ENCODE results near the gene GPX7. TPM values are rescaled to one million over a fixed set of nuclear protein-coding genes. Genes with fewer than 3 reads are reported as not detected.

The GPX7 gene
- total RNA-seq, 1 experiment from 2014 or later = 9.9 TPM

GRCh38 chr1:52640697-52641096 lies 38.5 kb downstream of the GPX7 start:
- DNase-seq (ENCODE audit: low spot score) (no peak), ATAC-seq (no peak)
- Mint-ChIP-seq H3K4me3 (no peak overlapping the region), H3K27ac (no peak overlapping the region), H3K4me1 (peaks cover 10% of the 10 kb centered on the region), H3K27me3 (ENCODE audit: low read depth) (peaks cover 6% of the 10 kb centered on the region), H3K9me3 (no peaks in the 10 kb centered on the region), H3K36me3 (no peaks in the 10 kb centered on the region)
- TF ChIP-seq ZNF416 (CRISPR knock-in tag; IDR thresholded peaks at IDR 0.05) (no peak), TEAD4 (CRISPR knock-in tag; IDR thresholded peaks at IDR 0.05) (no peak), GRHL2 (CRISPR knock-in tag; IDR thresholded peaks at IDR 0.05; ENCODE audit: insufficient replicate concordance, severe bottlenecking) (no peak), ZNF396 (CRISPR knock-in tag; IDR thresholded peaks at IDR 0.05; ENCODE audit: borderline replicate concordance) (no peak), JAZF1 (CRISPR knock-in tag; IDR thresholded peaks at IDR 0.05) (no peak), IRF2 (CRISPR knock-in tag; IDR thresholded peaks at IDR 0.05; ENCODE audit: borderline replicate concordance, low read depth) (no peak), FOXK1 (CRISPR knock-in tag; IDR thresholded peaks at IDR 0.05) (no peak)
- TF ChIP-seq, protein P1, sequence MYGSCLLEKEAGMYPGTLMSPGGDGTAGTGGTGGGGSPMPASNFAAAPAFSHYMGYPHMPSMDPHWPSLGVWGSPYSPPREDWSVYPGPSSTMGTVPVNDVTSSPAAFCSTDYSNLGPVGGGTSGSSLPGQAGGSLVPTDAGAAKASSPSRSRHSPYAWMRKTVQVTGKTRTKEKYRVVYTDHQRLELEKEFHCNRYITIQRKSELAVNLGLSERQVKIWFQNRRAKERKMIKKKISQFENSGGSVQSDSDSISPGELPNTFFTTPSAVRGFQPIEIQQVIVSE (CRISPR knock-in tag; IDR thresholded peaks at IDR 0.05; ENCODE audit: borderline replicate concordance) = no peak
- TF ChIP-seq, protein P2, sequence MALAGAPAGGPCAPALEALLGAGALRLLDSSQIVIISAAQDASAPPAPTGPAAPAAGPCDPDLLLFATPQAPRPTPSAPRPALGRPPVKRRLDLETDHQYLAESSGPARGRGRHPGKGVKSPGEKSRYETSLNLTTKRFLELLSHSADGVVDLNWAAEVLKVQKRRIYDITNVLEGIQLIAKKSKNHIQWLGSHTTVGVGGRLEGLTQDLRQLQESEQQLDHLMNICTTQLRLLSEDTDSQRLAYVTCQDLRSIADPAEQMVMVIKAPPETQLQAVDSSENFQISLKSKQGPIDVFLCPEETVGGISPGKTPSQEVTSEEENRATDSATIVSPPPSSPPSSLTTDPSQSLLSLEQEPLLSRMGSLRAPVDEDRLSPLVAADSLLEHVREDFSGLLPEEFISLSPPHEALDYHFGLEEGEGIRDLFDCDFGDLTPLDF (CRISPR knock-in tag; IDR thresholded peaks at IDR 0.05) = no peak
- ChIA-PET CTCF (no interaction called here), POLR2A (no interaction called here)

DNA sequence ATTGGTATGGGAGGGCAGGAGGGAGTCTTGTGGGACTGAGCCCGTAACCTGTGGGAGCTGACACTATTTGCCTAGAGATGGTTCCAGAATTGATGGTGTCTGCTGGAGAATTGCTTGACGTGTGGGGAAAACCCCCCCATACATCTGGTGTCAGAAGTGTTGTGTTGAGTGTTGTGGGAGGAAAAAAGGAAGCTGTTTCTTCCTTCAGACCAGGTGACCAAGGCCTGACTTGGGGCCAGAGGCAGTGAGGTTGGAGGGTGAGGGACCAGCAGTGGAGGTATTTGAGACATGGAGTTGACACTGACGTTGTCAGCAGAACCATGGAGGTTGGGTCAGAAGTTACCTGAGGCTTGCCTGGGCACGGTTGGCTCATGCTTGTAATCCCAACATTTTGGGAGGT lies 39.1 kb downstream of the GPX7 start:
- DNase-seq (ENCODE audit: low spot score) (no peak), ATAC-seq (no peak)
- Mint-ChIP-seq H3K27ac (no peak overlapping the region; the same call in 1 of the 2 replicates), H3K36me3 (no peaks in the 10 kb centered on the region), H3K9me3 (no peaks in the 10 kb centered on the region), H3K27me3 (ENCODE audit: low read depth) (peaks cover 4% of the 10 kb centered on the region), H3K4me3 (no peak overlapping the region), H3K4me1 (peaks cover 10% of the 10 kb centered on the region)
- ChIA-PET CTCF (no interaction called here), POLR2A (no interaction called here)
- TF ChIP-seq FOXJ3 (CRISPR knock-in tag; IDR thresholded peaks at IDR 0.05; ENCODE audit: borderline replicate concordance) (no peak), NFATC4 (CRISPR knock-in tag; IDR thresholded peaks at IDR 0.05) (no peak), RORB (CRISPR knock-in tag; IDR thresholded peaks at IDR 0.05) (no peak), FOXP1 (CRISPR knock-in tag; IDR thresholded peaks at IDR 0.05; ENCODE audit: borderline replicate concordance) (no peak), NR2C2 (CRISPR knock-in tag; IDR thresholded peaks at IDR 0.05) (no peak)
- TF ChIP-seq, protein P3, sequence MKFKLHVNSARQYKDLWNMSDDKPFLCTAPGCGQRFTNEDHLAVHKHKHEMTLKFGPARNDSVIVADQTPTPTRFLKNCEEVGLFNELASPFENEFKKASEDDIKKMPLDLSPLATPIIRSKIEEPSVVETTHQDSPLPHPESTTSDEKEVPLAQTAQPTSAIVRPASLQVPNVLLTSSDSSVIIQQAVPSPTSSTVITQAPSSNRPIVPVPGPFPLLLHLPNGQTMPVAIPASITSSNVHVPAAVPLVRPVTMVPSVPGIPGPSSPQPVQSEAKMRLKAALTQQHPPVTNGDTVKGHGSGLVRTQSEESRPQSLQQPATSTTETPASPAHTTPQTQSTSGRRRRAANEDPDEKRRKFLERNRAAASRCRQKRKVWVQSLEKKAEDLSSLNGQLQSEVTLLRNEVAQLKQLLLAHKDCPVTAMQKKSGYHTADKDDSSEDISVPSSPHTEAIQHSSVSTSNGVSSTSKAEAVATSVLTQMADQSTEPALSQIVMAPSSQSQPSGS (CRISPR knock-in tag; IDR thresholded peaks at IDR 0.05; ENCODE audit: borderline replicate concordance, low read depth) = no peak

- ATAC-seq (no peak), DNase-seq (ENCODE audit: low spot score) (no peak)
- no peaks in the 10 kb centered on the region for H3K4me1 Mint-ChIP-seq
- ChIA-PET CTCF (no interaction called here), POLR2A (no interaction called here)
- TF ChIP-seq, protein P4, sequence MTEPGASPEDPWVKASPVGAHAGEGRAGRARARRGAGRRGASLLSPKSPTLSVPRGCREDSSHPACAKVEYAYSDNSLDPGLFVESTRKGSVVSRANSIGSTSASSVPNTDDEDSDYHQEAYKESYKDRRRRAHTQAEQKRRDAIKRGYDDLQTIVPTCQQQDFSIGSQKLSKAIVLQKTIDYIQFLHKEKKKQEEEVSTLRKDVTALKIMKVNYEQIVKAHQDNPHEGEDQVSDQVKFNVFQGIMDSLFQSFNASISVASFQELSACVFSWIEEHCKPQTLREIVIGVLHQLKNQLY (CRISPR knock-in tag; IDR thresholded peaks at IDR 0.05) = no peak
- TF ChIP-seq TP53 (CRISPR knock-in tag; IDR thresholded peaks at IDR 0.05) (no peak), FOXJ3 (CRISPR knock-in tag; IDR thresholded peaks at IDR 0.05; ENCODE audit: borderline replicate concordance) (no peak), USF1 (CRISPR knock-in tag; IDR thresholded peaks at IDR 0.05) (no peak), GTF2I (CRISPR knock-in tag; conservative IDR thresholded peaks at IDR 0.05) (no peak), MYBL2 (CRISPR knock-in tag; IDR thresholded peaks at IDR 0.05) (no peak)
- TF ChIP-seq, protein P5, sequence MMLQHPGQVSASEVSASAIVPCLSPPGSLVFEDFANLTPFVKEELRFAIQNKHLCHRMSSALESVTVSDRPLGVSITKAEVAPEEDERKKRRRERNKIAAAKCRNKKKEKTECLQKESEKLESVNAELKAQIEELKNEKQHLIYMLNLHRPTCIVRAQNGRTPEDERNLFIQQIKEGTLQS (CRISPR knock-in tag; conservative IDR thresholded peaks at IDR 0.05) = no peak
- TF ChIP-seq, protein P6, sequence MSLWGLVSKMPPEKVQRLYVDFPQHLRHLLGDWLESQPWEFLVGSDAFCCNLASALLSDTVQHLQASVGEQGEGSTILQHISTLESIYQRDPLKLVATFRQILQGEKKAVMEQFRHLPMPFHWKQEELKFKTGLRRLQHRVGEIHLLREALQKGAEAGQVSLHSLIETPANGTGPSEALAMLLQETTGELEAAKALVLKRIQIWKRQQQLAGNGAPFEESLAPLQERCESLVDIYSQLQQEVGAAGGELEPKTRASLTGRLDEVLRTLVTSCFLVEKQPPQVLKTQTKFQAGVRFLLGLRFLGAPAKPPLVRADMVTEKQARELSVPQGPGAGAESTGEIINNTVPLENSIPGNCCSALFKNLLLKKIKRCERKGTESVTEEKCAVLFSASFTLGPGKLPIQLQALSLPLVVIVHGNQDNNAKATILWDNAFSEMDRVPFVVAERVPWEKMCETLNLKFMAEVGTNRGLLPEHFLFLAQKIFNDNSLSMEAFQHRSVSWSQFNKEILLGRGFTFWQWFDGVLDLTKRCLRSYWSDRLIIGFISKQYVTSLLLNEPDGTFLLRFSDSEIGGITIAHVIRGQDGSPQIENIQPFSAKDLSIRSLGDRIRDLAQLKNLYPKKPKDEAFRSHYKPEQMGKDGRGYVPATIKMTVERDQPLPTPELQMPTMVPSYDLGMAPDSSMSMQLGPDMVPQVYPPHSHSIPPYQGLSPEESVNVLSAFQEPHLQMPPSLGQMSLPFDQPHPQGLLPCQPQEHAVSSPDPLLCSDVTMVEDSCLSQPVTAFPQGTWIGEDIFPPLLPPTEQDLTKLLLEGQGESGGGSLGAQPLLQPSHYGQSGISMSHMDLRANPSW (CRISPR knock-in tag; conservative IDR thresholded peaks at IDR 0.05; ENCODE audit: low read depth) = no peak
- TF ChIP-seq, protein P7, sequence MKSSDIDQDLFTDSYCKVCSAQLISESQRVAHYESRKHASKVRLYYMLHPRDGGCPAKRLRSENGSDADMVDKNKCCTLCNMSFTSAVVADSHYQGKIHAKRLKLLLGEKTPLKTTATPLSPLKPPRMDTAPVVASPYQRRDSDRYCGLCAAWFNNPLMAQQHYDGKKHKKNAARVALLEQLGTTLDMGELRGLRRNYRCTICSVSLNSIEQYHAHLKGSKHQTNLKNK (CRISPR knock-in tag; IDR thresholded peaks at IDR 0.05) = no peak
- no peaks in the 10 kb centered on the region for H3K27me3 Mint-ChIP-seq (ENCODE audit: low read depth)
- no peak overlapping the region for H3K27ac Mint-ChIP-seq
- no peak overlapping the region for H3K4me3 Mint-ChIP-seq
- H3K9me3 Mint-ChIP-seq = no peaks in the 10 kb centered on the region
- no peaks in the 10 kb centered on the region for H3K36me3 Mint-ChIP-seq
Measured at GRCh38 chr1:52645261-52645660, 43.1 kb downstream of the GPX7 start.
